BLaER1 treated with 17β-estradiol and CSF1 and Interleukin-3, amounts not matched to agents 10 nM and 100 nM (cell line): ENCODE measurements around the gene DNMBP.
"Not testable (repeated sequence)": the region's sequence is repeated elsewhere in the genome, so short reads cannot be mapped to it uniquely, and the experiment has no call there.

Experiments
- H3K27ac ChIP-seq, 11 experiments: shearing (Covaris generic); formaldehyde crosslinking; 2 replicates each; pipeline ENCODE4 v1.8.1; 2022
- H3K27me3 ChIP-seq, 11 experiments: shearing (Covaris generic); formaldehyde crosslinking; 2 replicates each; pipeline ENCODE4 v1.8.1; 2022
- H3K36me3 ChIP-seq, 11 experiments: shearing (Covaris generic); formaldehyde crosslinking; 2 replicates each; pipeline ENCODE4 v1.8.1; 2022
- H3K4me1 ChIP-seq, 10 experiments: shearing (Covaris generic); formaldehyde crosslinking; 2 replicates each; pipeline ENCODE4 v1.8.1; 2022
- H3K4me2 ChIP-seq, 11 experiments: shearing (Covaris generic); formaldehyde crosslinking; 2 replicates each; pipeline ENCODE4 v1.8.1; 2022
- H3K4me3 ChIP-seq, 10 experiments: shearing (Covaris generic); formaldehyde crosslinking; 2 replicates each; pipeline ENCODE4 v1.8.1; 2022
- H3K9ac ChIP-seq, 11 experiments: shearing (Covaris generic); formaldehyde crosslinking; 2 replicates each; pipeline ENCODE4 v1.8.1; 2022
- H3K9me3 ChIP-seq, 11 experiments: shearing (Covaris generic); formaldehyde crosslinking; replicated peaks in 1 of 11; 2 replicates each; pipeline ENCODE4 v1.8.1; 2022
- H4K20me1 ChIP-seq, 11 experiments: shearing (Covaris generic); formaldehyde crosslinking; 2 replicates each; pipeline ENCODE4 v1.8.1; 2022
- Cebpa-rat ChIP-seq, 11 experiments: shearing (Covaris generic); IDR thresholded peaks; 2 replicates each; pipeline ENCODE4 v1.8.1; 2022

The DNMBP gene

GRCh38 chr10:99958806-99959205 lies 50.9 kb downstream of the DNMBP start:
- H3K9me3 ChIP-seq = peaks cover 0 to 19% (median 8%) of the 10 kb centered on the region in 11 experiments; a peak in 6 of 22 replicates
- H3K9ac ChIP-seq = no peak overlapping the region
- peaks cover 0 to 2% (median 0%) of the 10 kb centered on the region in 10 experiments; a peak in 6 of 20 replicates for H3K4me1 ChIP-seq
- TF ChIP-seq Cebpa-rat (IDR thresholded peaks at IDR 0.05) = no peak
- no peak overlapping the region for H3K27ac ChIP-seq
- no peaks in the 10 kb centered on the region for H3K27me3 ChIP-seq
- no peaks in the 10 kb centered on the region for H4K20me1 ChIP-seq
- no peak overlapping the region for H3K4me3 ChIP-seq
- peaks cover 30 to 36% (median 33%) of the 10 kb centered on the region in 11 experiments for H3K36me3 ChIP-seq
- H3K4me2 ChIP-seq = no peak overlapping the region

DNA sequence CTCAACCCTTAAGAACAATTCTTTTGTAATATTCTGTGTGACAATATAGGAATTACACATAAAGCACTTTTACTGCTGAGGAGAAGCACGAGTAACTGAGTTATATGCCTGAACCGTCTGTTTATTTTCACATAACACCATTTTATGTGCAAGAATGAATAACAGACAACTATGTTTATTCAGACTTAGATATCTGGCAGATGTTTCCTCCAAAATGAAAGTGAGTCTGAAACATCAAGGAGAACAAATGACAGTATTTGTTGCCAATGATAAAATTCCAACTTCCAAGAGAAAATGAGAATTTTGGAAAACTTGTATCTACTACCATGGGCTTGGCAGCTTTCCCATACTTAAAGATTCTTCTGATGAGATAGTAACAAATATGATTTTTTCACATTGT lies 51.4 kb downstream of the DNMBP start:
- TF ChIP-seq Cebpa-rat (IDR thresholded peaks at IDR 0.05) = no peak
- Histone ChIP-seq H3K27ac (no peak overlapping the region), H3K4me3 (no peak overlapping the region), H3K36me3 (peaks cover 33 to 41% (median 37%) of the 10 kb centered on the region in 11 experiments), H3K9me3 (peaks cover 0 to 24% (median 11%) of the 10 kb centered on the region in 11 experiments; a peak in 9 of 22 replicates), H4K20me1 (no peaks in the 10 kb centered on the region), H3K27me3 (no peaks in the 10 kb centered on the region), H3K4me2 (no peak overlapping the region), H3K4me1 (no peaks in the 10 kb centered on the region), H3K9ac (no peak overlapping the region)

GRCh38 chr10:99953510-99953909 lies 56.2 kb downstream of the DNMBP start:
- not testable (repeated sequence) for H3K4me1 ChIP-seq, H3K9ac ChIP-seq, H3K4me2 ChIP-seq, H4K20me1 ChIP-seq, H3K27ac ChIP-seq, H3K4me3 ChIP-seq, H3K27me3 ChIP-seq
- peaks cover 57 to 77% (median 68%) of the 10 kb centered on the region in 11 experiments for H3K36me3 ChIP-seq
- H3K9me3 ChIP-seq = peaks cover 31 to 58% (median 42%) of the 10 kb centered on the region in 11 experiments

DNA sequence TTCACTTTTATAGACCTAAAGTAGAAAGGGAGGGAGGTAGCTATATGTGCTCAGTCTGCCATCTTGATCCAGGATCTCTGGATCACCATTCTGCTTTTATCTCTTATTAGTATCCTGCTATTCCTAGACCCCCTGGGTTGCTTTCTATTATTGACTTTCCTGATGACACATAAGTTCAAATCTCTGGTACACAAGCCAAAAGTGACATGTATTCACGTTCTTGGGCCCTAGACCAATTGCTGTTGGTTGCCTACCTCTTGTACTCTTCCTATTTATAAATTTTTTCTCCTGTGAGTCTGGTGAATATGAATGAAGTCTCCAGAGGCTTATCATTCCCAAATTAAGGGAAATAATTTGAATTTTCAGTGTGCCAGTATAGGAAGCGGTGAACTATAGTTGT lies 56.9 kb downstream of the DNMBP start:
- H3K36me3 ChIP-seq = peaks cover 57 to 77% (median 68%) of the 10 kb centered on the region in 11 experiments
- no peak for TF ChIP-seq Cebpa-rat (IDR thresholded peaks at IDR 0.05)

DNA sequence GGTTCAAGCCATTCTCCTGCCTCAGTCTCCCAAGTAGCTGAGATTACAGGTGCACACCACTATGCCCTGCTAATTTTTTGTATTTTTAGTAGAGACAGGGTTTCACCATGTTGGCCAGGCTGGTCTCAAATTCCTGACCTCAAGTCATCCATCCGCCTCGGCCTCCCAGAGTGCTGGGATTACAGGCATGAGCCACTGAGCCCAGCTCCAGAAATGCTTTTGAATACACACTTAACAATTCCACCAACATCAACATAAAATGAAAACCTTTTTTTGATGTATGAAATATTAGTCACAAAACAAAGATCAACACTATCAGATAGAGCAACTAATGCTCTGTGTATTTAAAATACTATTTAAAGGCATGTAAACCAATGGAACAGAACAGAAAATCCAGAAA lies 63.7 kb downstream of the DNMBP start:
- not testable (repeated sequence) for H3K4me3 ChIP-seq, H3K27me3 ChIP-seq, H3K4me1 ChIP-seq, H3K9ac ChIP-seq, H3K4me2 ChIP-seq, H3K27ac ChIP-seq, H4K20me1 ChIP-seq
- Histone ChIP-seq H3K36me3 (peaks cover 5 to 27% (median 16%) of the 10 kb centered on the region in 11 experiments; a peak in 20 of 22 replicates), H3K9me3 (peaks cover 14 to 26% (median 19%) of the 10 kb centered on the region in 11 experiments)

More for the DNA sequence above, 56.9 kb downstream of the DNMBP start:
- no peak overlapping the region for H3K27ac ChIP-seq
- H3K9me3 ChIP-seq = peaks cover 31 to 58% (median 42%) of the 10 kb centered on the region in 11 experiments
- H3K4me3 ChIP-seq = no peak overlapping the region
- no peaks in the 10 kb centered on the region for H3K27me3 ChIP-seq
- H3K4me1 ChIP-seq = no peaks in the 10 kb centered on the region
- no peak overlapping the region for H3K9ac ChIP-seq
- H4K20me1 ChIP-seq = no peaks in the 10 kb centered on the region
- H3K4me2 ChIP-seq = no peak overlapping the region

GRCh38 chr10:99945263-99945662 lies 64.5 kb downstream of the DNMBP start:
- H3K27ac ChIP-seq = no peak overlapping the region
- no peaks in the 10 kb centered on the region for H4K20me1 ChIP-seq
- no peaks in the 10 kb centered on the region for H3K4me1 ChIP-seq
- H3K36me3 ChIP-seq = peaks cover 8 to 27% (median 16%) of the 10 kb centered on the region in 11 experiments; a peak in 19 of 22 replicates
- no peak overlapping the region for H3K4me3 ChIP-seq
- peaks cover 15 to 26% (median 19%) of the 10 kb centered on the region in 11 experiments for H3K9me3 ChIP-seq
- no peaks in the 10 kb centered on the region for H3K27me3 ChIP-seq
- H3K4me2 ChIP-seq = no peak overlapping the region
- no peak for TF ChIP-seq Cebpa-rat (IDR thresholded peaks at IDR 0.05)
- H3K9ac ChIP-seq = no peak overlapping the region

DNA sequence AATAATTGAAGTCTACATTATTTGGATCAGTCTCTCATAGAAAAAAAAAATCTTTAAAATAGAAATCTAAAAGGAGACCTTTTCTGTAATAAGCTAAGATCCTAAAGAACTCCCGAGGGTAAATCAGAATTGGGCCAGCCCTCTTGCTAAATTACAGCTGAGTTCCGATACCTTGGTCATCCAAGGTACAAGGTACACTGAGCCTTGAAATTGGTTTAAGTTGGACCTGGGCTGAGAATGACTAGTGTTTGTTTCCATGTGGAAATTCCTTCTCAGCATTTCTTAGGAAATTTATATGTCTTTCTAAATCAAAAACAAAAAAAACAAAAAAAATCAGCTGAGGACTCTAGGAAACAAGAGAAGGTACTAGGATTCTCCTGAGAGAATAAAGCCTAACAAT lies 64.9 kb downstream of the DNMBP start:
- Histone ChIP-seq H4K20me1 (no peaks in the 10 kb centered on the region), H3K9me3 (peaks cover 15 to 27% (median 20%) of the 10 kb centered on the region in 11 experiments; a peak in 21 of 22 replicates), H3K27me3 (no peaks in the 10 kb centered on the region), H3K36me3 (peaks cover 11 to 27% (median 16%) of the 10 kb centered on the region in 11 experiments; a peak in 19 of 22 replicates), H3K4me3 (no peak overlapping the region), H3K4me1 (no peaks in the 10 kb centered on the region), H3K27ac (no peak overlapping the region), H3K4me2 (no peak overlapping the region), H3K9ac (no peak overlapping the region)
- no peak for TF ChIP-seq Cebpa-rat (IDR thresholded peaks at IDR 0.05)

- H3K9me3 ChIP-seq = peaks cover 18 to 33% (median 24%) of the 10 kb centered on the region in 11 experiments; a peak in 21 of 22 replicates
Measured at GRCh38 chr10:99943908-99944307, 65.8 kb downstream of the DNMBP start.

DNA sequence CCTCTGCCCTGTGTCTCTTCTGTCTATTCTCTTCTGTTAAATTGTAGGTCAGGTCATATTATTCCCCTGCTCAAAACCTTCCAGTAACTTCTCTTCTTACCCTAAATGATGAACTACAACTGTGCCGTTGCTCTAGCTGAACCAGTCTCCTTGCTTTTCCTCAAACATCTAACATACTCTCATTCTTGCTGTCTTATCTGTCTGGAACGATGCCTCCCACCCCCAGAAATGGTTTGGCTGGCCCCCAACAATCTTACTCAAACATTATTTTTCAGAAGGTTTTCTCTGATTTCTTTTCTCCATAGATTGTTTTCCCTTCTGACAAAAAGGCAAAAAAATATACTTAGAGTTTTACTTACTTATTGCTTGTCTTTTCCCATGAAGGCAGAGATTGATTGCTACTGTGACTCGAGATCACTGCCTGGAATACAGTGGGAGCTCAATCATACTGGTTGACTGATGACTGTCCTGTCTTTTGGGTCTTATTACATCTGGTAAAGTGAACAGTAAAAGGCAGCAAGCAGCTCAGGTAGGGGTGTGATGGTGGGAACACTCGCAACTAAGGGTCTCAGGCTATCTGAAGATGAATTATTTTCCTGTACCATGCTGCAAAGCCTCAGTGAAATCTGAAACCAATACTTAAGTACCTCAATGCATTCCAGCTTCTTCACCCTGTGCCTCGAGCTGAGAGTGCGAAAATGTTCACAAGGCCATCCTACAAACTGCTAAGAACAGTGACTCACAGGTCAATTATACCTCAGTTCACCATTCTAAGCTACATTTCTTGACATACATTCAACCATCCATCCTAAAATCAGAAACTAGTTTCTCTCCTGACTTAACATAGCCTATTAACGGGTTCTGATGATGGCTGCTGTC lies 67.6 kb downstream of the DNMBP start:
- no peak overlapping the region for H3K27ac ChIP-seq
- H3K9me3 ChIP-seq = peaks cover 18 to 33% (median 24%) of the 10 kb centered on the region in 11 experiments; a peak in 21 of 22 replicates
- H3K4me2 ChIP-seq = no peak overlapping the region
- H3K27me3 ChIP-seq = no peaks in the 10 kb centered on the region
- H3K4me1 ChIP-seq = no peaks in the 10 kb centered on the region
- H4K20me1 ChIP-seq = no peaks in the 10 kb centered on the region
- H3K36me3 ChIP-seq = peaks cover 11 to 30% (median 19%) of the 10 kb centered on the region in 11 experiments; a peak in 19 of 22 replicates
- no peak overlapping the region for H3K9ac ChIP-seq
- TF ChIP-seq Cebpa-rat (IDR thresholded peaks at IDR 0.05) = no peak
- H3K4me3 ChIP-seq = no peak overlapping the region

More at GRCh38 chr10:99943908-99944307, 65.8 kb downstream of the DNMBP start:
- Histone ChIP-seq H3K36me3 (peaks cover 11 to 30% (median 18%) of the 10 kb centered on the region in 11 experiments; a peak in 19 of 22 replicates), H3K4me1 (no peaks in the 10 kb centered on the region), H3K4me3 (no peak overlapping the region), H4K20me1 (no peaks in the 10 kb centered on the region), H3K4me2 (no peak overlapping the region), H3K9ac (no peak overlapping the region), H3K27me3 (no peaks in the 10 kb centered on the region), H3K27ac (no peak overlapping the region)
- TF ChIP-seq Cebpa-rat (IDR thresholded peaks at IDR 0.05) = no peak
